Measurements from ENCODE around the gene CFL1. TPM values are rescaled to one million over a fixed set of nuclear protein-coding genes. Genes with fewer than 3 reads are reported as not detected.

The CFL1 gene
- total and polyA plus RNA-seq, 10 of the 15 experiments (the other 5 are each of a cell fraction or from before 2014, with no cell fraction given), result 164 to 2,994 (median 1,500) TPM

DNA sequence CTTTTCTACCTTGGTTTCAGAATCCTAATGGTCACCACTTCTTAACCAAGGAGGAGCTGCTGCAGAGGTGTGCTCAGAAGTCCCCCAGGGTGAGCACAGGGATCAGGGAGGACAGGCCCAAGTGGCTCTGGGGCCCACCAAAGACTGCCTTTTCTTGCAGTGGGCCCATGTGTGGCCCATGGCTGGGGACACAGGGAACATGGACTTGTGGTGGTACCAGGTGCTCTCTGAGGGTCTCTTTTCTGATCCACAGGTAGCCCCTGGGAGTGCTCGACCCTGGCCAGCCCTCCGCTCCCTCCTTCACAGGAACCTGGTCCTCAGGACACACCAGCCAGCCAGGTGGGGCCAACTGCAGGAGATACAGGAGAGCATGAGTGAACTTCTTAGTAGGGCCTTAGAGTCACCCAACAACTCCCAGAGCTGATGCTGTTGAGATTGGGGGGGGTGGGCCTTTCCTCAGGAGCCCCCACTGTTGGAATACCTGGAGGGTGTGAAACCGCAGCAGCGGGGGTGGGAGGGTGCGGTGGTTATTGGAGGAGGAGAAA is 4.3 kb upstream of the CFL1 start:
- Histone ChIP-seq H2AFZ (ENCODE audit: control insufficient read depth, low read depth, low read length) (no peak overlapping the region), H3K27me3 (replicated peaks in 1 of 2; ENCODE audit: control insufficient read depth in 2 of 2, insufficient read depth in 2 of 2, low read length in 1 of 2) (no peaks in the 10 kb centered on the region), H3K9me3 (replicated peaks; ENCODE audit: control insufficient read depth, insufficient read depth, low read length) (no peaks in the 10 kb centered on the region), H3K36me3 (ENCODE audit: control insufficient read depth in 2 of 2, insufficient read depth in 2 of 2, low read length in 1 of 2) (peaks cover 18 to 36% of the 10 kb centered on the region in 2 experiments), H3K4me2 (ENCODE audit: control insufficient read depth, insufficient read depth) (peak overlapping the region; percentile 97), H3K4me3 (no peak overlapping the region), H3K9ac (ENCODE audit: control insufficient read depth, insufficient read depth, low read length) (peak overlapping the region; percentile 97), H3K79me2 (ENCODE audit: control insufficient read depth, insufficient read depth, low read length) (peaks cover 33% of the 10 kb centered on the region), H3K4me1 (ENCODE audit: control insufficient read depth, insufficient read depth, low read length) (peaks cover 15% of the 10 kb centered on the region), H4K20me1 (ENCODE audit: control insufficient read depth, insufficient read depth) (no peaks in the 10 kb centered on the region; the same call in 1 of the 2 replicates), H3K27ac (ENCODE audit: control insufficient read depth, insufficient read depth) (peak overlapping the region; percentile 100; the same call in 1 of the 2 replicates)
- ChIA-PET CTCF (interaction anchor here (1.3 to 5.7 kb wide), 3 partner anchors 13 to 26 kb away, joined by 3 to 146 read pairs (median 4); partner anchors contain the start of genes CCDC85B and FIBP), SMC1A (ENCODE audit: uncharacterized antibody, unreplicated experiment) (no interaction called here), POLR2A (interaction anchor here (0.6 to 5.6 kb wide), 3 partner anchors 8 to 40 kb away, joined by 4 to 155 read pairs (median 44); partner anchors contain the start of genes CCDC85B, EFEMP2 and FIBP), RAD21 (ENCODE audit: unreplicated experiment) (no interaction called here)
- FAIRE-seq (no peak), DNase-seq (ENCODE audit: low read depth, low spot score) (no peak), ATAC-seq (no peak)
- 90% methylated on average over 5 of the region's 5 CpGs for WGBS (ENCODE audit: insufficient coverage, insufficient replicate concordance, low lambda C conversion rate, missing lambda C conversion rate)
- no TSS peak for BruUV-seq (replicated peaks)
- in situ Hi-C loops (cut with MboI) (loop anchor here (25.0 kb wide), 1 partner anchor 1625 kb away; the partner anchor contains the start of genes DNAJC4, FKBP2, NUDT22 and PPP1R14B), intact Hi-C loops (cut with micrococcal nuclease; ENCODE audit: unreplicated experiment) (no loop called here)
- TF ChIP-seq MTA3 (IDR thresholded peaks at IDR 0.05; ENCODE audit: borderline replicate concordance, low read length) (no peak), BHLHE40 (IDR thresholded peaks at IDR 0.05; ENCODE audit: borderline replicate concordance in 1 of 2, low read depth in 2 of 2, low read length in 1 of 2) (no peak), SPI1 (IDR thresholded peaks at IDR 0.05; ENCODE audit: borderline replicate concordance, insufficient read depth, low read depth, low read length) (no peak), JUNB (IDR thresholded peaks at IDR 0.05) (no peak), SP1 (IDR thresholded peaks at IDR 0.05; ENCODE audit: low read depth, low read length) (no peak), FOXM1 (IDR thresholded peaks at IDR 0.05; ENCODE audit: low read depth, low read length) (no peak), HDGF (IDR thresholded peaks at IDR 0.05) (no peak), EED (IDR thresholded peaks at IDR 0.05; ENCODE audit: low read depth) (no peak), WRNIP1 (IDR thresholded peaks at IDR 0.05; ENCODE audit: borderline replicate concordance, low read depth, low read length) (no peak), RAD51 (IDR thresholded peaks at IDR 0.05) (no peak), IKZF2 (IDR thresholded peaks at IDR 0.05) (no peak), DPF2 (IDR thresholded peaks at IDR 0.05) (no peak), EP300 (IDR thresholded peaks at IDR 0.05; ENCODE audit: borderline replicate concordance in 1 of 2, control insufficient read depth in 1 of 2, low read depth in 2 of 2, low read length in 2 of 2) (no peak), FOXK2 (IDR thresholded peaks at IDR 0.05) (no peak)
- TF ChIP-seq, protein P1, sequence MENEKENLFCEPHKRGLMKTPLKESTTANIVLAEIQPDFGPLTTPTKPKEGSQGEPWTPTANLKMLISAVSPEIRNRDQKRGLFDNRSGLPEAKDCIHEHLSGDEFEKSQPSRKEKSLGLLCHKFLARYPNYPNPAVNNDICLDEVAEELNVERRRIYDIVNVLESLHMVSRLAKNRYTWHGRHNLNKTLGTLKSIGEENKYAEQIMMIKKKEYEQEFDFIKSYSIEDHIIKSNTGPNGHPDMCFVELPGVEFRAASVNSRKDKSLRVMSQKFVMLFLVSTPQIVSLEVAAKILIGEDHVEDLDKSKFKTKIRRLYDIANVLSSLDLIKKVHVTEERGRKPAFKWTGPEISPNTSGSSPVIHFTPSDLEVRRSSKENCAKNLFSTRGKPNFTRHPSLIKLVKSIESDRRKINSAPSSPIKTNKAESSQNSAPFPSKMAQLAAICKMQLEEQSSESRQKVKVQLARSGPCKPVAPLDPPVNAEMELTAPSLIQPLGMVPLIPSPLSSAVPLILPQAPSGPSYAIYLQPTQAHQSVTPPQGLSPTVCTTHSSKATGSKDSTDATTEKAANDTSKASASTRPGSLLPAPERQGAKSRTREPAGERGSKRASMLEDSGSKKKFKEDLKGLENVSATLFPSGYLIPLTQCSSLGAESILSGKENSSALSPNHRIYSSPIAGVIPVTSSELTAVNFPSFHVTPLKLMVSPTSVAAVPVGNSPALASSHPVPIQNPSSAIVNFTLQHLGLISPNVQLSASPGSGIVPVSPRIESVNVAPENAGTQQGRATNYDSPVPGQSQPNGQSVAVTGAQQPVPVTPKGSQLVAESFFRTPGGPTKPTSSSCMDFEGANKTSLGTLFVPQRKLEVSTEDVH (IDR thresholded peaks at IDR 0.05; ENCODE audit: low read depth, partially characterized antibody), result no peak
- TF ChIP-seq, protein P2, sequence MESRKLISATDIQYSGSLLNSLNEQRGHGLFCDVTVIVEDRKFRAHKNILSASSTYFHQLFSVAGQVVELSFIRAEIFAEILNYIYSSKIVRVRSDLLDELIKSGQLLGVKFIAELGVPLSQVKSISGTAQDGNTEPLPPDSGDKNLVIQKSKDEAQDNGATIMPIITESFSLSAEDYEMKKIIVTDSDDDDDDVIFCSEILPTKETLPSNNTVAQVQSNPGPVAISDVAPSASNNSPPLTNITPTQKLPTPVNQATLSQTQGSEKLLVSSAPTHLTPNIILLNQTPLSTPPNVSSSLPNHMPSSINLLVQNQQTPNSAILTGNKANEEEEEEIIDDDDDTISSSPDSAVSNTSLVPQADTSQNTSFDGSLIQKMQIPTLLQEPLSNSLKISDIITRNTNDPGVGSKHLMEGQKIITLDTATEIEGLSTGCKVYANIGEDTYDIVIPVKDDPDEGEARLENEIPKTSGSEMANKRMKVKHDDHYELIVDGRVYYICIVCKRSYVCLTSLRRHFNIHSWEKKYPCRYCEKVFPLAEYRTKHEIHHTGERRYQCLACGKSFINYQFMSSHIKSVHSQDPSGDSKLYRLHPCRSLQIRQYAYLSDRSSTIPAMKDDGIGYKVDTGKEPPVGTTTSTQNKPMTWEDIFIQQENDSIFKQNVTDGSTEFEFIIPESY (IDR thresholded peaks at IDR 0.05), result no peak
- TF ChIP-seq, protein P3, sequence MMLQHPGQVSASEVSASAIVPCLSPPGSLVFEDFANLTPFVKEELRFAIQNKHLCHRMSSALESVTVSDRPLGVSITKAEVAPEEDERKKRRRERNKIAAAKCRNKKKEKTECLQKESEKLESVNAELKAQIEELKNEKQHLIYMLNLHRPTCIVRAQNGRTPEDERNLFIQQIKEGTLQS (IDR thresholded peaks at IDR 0.05; ENCODE audit: borderline replicate concordance, extremely low read depth, low read depth, low read length), result no peak
- TF ChIP-seq, protein P4, sequence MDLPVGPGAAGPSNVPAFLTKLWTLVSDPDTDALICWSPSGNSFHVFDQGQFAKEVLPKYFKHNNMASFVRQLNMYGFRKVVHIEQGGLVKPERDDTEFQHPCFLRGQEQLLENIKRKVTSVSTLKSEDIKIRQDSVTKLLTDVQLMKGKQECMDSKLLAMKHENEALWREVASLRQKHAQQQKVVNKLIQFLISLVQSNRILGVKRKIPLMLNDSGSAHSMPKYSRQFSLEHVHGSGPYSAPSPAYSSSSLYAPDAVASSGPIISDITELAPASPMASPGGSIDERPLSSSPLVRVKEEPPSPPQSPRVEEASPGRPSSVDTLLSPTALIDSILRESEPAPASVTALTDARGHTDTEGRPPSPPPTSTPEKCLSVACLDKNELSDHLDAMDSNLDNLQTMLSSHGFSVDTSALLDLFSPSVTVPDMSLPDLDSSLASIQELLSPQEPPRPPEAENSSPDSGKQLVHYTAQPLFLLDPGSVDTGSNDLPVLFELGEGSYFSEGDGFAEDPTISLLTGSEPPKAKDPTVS (IDR thresholded peaks at IDR 0.05; ENCODE audit: low read depth, low read length), result no peak

Data from GM12878 (cell line).